HEK293 (cell line): ENCODE measurements around the gene ISOC2.

Experiments used
- MYNN ChIP-seq: fragments of 450-650 bp; formaldehyde crosslinking; IDR thresholded peaks from 2 replicates; pipeline ENCODE4 v1.5.1; 2016; ENCODE audit warnings: missing biosample characterization, missing genetic modification characterization, borderline replicate concordance
- OSR2 ChIP-seq: fragments of 450-650 bp; formaldehyde crosslinking; IDR thresholded peaks from 2 replicates; pipeline ENCODE4 v1.5.1; 2016; ENCODE audit warnings: missing biosample characterization, missing genetic modification characterization
- REPIN1 ChIP-seq: fragments of 450-650 bp; formaldehyde crosslinking; IDR thresholded peaks from 2 replicates; pipeline ENCODE4 v1.5.1; 2017; ENCODE audit warnings: missing biosample characterization, missing genetic modification characterization, low read depth
- SP3 ChIP-seq: fragments of 450-650 bp; formaldehyde crosslinking; IDR thresholded peaks from 2 replicates; pipeline ENCODE4 v1.5.1; 2016; ENCODE audit warnings: missing biosample characterization, missing genetic modification characterization
- SP7 ChIP-seq: fragments of 450-650 bp; formaldehyde crosslinking; IDR thresholded peaks from 2 replicates; pipeline ENCODE4 v1.5.1; 2016; ENCODE audit warnings: missing biosample characterization, missing genetic modification characterization
- TCF7L2 ChIP-seq: IDR thresholded peaks from 2 replicates; pipeline ENCODE4 v1.6.1; 2011; ENCODE audit warnings: low read depth, mild to moderate bottlenecking, inconsistent platforms, low read length, moderate library complexity, borderline replicate concordance
- ZEB2 ChIP-seq: fragments of 450-650 bp; formaldehyde crosslinking; IDR thresholded peaks from 2 replicates; pipeline ENCODE4 v1.5.1; 2016; ENCODE audit warnings: missing biosample characterization, missing genetic modification characterization
- ZFHX2 ChIP-seq: fragments of 450-650 bp; formaldehyde crosslinking; conservative IDR thresholded peaks from 2 replicates; pipeline ENCODE4 v1.5.1; 2016; ENCODE audit warnings: missing biosample characterization, missing genetic modification characterization
- ZNF10 ChIP-seq: fragments of 450-650 bp; formaldehyde crosslinking; IDR thresholded peaks from 2 replicates; pipeline ENCODE4 v1.5.1; 2017; ENCODE audit warnings: missing biosample characterization, missing genetic modification characterization
- ZNF112 ChIP-seq: fragments of 450-650 bp; formaldehyde crosslinking; IDR thresholded peaks from 2 replicates; pipeline ENCODE4 v1.5.0; 2017; ENCODE audit warnings: missing biosample characterization, missing genetic modification characterization
- ZNF138 ChIP-seq: fragments of 450-650 bp; formaldehyde crosslinking; IDR thresholded peaks from 2 replicates; pipeline ENCODE4 v1.5.1; 2016; ENCODE audit warnings: missing biosample characterization, missing genetic modification characterization, borderline replicate concordance
- ZNF169 ChIP-seq: fragments of 450-650 bp; formaldehyde crosslinking; IDR thresholded peaks from 2 replicates; pipeline ENCODE4 v1.5.1; 2016; ENCODE audit warnings: missing biosample characterization, missing genetic modification characterization
- ZNF2 ChIP-seq: fragments of 450-650 bp; formaldehyde crosslinking; IDR thresholded peaks from 2 replicates; pipeline ENCODE4 v1.5.1; 2016; ENCODE audit warnings: missing biosample characterization, missing genetic modification characterization
- ZNF221 ChIP-seq: fragments of 450-650 bp; formaldehyde crosslinking; IDR thresholded peaks from 2 replicates; pipeline ENCODE4 v1.5.1; 2017; ENCODE audit warnings: missing biosample characterization, missing genetic modification characterization, borderline replicate concordance
- ZNF239 ChIP-seq: fragments of 450-650 bp; formaldehyde crosslinking; IDR thresholded peaks from 2 replicates; pipeline ENCODE4 v1.5.1; 2016; ENCODE audit warnings: missing biosample characterization, missing genetic modification characterization
- ZNF24 ChIP-seq: fragments of 450-650 bp; formaldehyde crosslinking; IDR thresholded peaks from 2 replicates; pipeline ENCODE4 v1.5.1; 2016; ENCODE audit warnings: missing biosample characterization, missing genetic modification characterization
- ZNF423 ChIP-seq: fragments of 450-650 bp; formaldehyde crosslinking; IDR thresholded peaks from 2 replicates; pipeline ENCODE4 v1.5.1; 2016; ENCODE audit warnings: missing biosample characterization, missing genetic modification characterization
- ZNF501 ChIP-seq: fragments of 450-650 bp; formaldehyde crosslinking; IDR thresholded peaks from 2 replicates; pipeline ENCODE4 v1.5.1; 2016; ENCODE audit warnings: missing biosample characterization, missing genetic modification characterization
- ZNF610 ChIP-seq: fragments of 450-650 bp; formaldehyde crosslinking; IDR thresholded peaks from 2 replicates; pipeline ENCODE4 v1.5.1; 2016; ENCODE audit warnings: missing biosample characterization, missing genetic modification characterization, borderline replicate concordance
- ZNF621 ChIP-seq: fragments of 450-650 bp; formaldehyde crosslinking; IDR thresholded peaks from 2 replicates; pipeline ENCODE4 v1.5.1; 2017; ENCODE audit warnings: missing biosample characterization, missing genetic modification characterization
- ZNF664 ChIP-seq: fragments of 450-650 bp; formaldehyde crosslinking; IDR thresholded peaks from 2 replicates; pipeline ENCODE4 v1.5.1; 2016; ENCODE audit warnings: missing biosample characterization, missing genetic modification characterization
- ZNF843 ChIP-seq: fragments of 450-650 bp; formaldehyde crosslinking; IDR thresholded peaks from 2 replicates; pipeline ENCODE4 v1.5.1; 2016; ENCODE audit warnings: missing biosample characterization, missing genetic modification characterization
- ZSCAN30 ChIP-seq: fragments of 450-650 bp; IDR thresholded peaks from 2 replicates; pipeline ENCODE4 v1.5.1; 2018; ENCODE audit warnings: missing biosample characterization, mild to moderate bottlenecking, missing genetic modification characterization, moderate library complexity
- TF ChIP-seq, protein P1 (sequence below): fragments of 450-650 bp; formaldehyde crosslinking; conservative IDR thresholded peaks from 2 replicates; pipeline ENCODE4 v1.5.1; 2016; ENCODE audit warnings: low read depth, missing biosample characterization, missing genetic modification characterization
- TF ChIP-seq, protein P2 (sequence below): fragments of 450-650 bp; formaldehyde crosslinking; IDR thresholded peaks from 2 replicates; pipeline ENCODE4 v1.5.1; 2016; ENCODE audit warnings: missing biosample characterization, missing genetic modification characterization
- TF ChIP-seq, protein P3 (sequence below): fragments of 450-650 bp; formaldehyde crosslinking; IDR thresholded peaks from 2 replicates; pipeline ENCODE4 v1.5.1; 2016; ENCODE audit warnings: missing biosample characterization, missing genetic modification characterization
- TF ChIP-seq, protein P4 (sequence below): sonication (generic); formaldehyde crosslinking; IDR thresholded peaks from 2 replicates; pipeline ENCODE4 v1.8.1; 2022; ENCODE audit warnings: mild to moderate bottlenecking, moderate library complexity, missing genetic modification reagents

The ISOC2 gene

DNA sequence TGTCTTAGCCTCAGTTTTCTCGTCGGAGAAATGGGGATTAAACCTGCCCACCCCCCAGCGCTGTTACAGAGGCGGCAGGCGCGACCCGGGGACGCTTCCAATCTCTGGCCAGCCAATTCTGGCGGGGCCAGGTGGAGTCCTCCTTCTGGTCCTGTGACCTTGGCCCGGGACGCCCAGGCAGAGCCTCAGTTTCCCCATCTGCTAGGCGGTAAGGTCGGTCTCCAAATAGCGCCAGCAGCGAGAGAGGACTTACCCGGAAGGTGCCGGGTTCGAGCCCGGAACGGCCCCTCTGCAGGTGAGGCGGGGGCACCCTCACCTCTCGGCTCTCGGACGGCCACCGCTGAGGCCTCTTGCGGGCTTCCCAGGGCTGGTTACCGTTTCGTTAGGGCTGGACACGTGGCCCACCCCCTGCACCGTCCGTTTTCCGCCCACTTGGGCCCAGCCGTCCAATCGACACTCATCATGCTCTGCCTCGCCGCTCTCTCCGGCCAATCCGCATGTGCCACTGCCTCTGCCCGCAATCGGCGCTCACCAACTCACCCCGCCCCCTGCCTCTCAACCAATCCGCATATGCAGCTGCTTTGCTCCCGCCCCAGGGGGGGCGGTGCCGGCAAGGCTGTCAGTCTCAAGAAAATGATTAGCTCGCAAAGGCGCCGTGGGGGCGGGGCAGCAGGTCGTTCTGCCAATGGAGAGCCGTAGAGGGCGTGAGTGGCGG is at the start of gene ISOC2 (continued):
- TF ChIP-seq, protein P1, sequence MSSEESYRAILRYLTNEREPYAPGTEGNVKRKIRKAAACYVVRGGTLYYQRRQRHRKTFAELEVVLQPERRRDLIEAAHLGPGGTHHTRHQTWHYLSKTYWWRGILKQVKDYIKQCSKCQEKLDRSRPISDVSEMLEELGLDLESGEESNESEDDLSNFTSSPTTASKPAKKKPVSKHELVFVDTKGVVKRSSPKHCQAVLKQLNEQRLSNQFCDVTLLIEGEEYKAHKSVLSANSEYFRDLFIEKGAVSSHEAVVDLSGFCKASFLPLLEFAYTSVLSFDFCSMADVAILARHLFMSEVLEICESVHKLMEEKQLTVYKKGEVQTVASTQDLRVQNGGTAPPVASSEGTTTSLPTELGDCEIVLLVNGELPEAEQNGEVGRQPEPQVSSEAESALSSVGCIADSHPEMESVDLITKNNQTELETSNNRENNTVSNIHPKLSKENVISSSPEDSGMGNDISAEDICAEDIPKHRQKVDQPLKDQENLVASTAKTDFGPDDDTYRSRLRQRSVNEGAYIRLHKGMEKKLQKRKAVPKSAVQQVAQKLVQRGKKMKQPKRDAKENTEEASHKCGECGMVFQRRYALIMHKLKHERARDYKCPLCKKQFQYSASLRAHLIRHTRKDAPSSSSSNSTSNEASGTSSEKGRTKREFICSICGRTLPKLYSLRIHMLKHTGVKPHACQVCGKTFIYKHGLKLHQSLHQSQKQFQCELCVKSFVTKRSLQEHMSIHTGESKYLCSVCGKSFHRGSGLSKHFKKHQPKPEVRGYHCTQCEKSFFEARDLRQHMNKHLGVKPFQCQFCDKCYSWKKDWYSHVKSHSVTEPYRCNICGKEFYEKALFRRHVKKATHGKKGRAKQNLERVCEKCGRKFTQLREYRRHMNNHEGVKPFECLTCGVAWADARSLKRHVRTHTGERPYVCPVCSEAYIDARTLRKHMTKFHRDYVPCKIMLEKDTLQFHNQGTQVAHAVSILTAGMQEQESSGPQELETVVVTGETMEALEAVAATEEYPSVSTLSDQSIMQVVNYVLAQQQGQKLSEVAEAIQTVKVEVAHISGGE (tag by site-specific recombination) = peak; percentile 22
- TF ChIP-seq REPIN1 (tag by site-specific recombination) (peak; percentile 41; the same call in 1 of the 2 replicates), ZSCAN30 (tag by site-specific recombination) (peak; percentile 71), TCF7L2 (no peak), ZNF501 (tag by site-specific recombination) (peak; percentile 53; the same call in 1 of the 2 replicates), ZNF664 (tag by site-specific recombination) (peak; percentile 27; the same call in 1 of the 2 replicates), ZNF24 (tag by site-specific recombination) (peak; percentile 69; the same call in 1 of the 2 replicates), ZNF138 (tag by site-specific recombination) (no peak), SP3 (tag by site-specific recombination) (peak; percentile 99), ZEB2 (peak; percentile 94), ZNF112 (no peak), ZNF169 (tag by site-specific recombination) (no peak), ZNF843 (peak; percentile 62; the same call in 1 of the 2 replicates), ZNF2 (tag by site-specific recombination) (peak; percentile 66; the same call in 1 of the 2 replicates), ZNF221 (tag by site-specific recombination) (no peak), ZNF423 (tag by site-specific recombination) (peak; percentile 50; the same call in 1 of the 2 replicates), ZFHX2 (tag by site-specific recombination) (peak; percentile 87), MYNN (tag by site-specific recombination) (no peak), ZNF239 (tag by site-specific recombination) (peak; percentile 33; the same call in 1 of the 2 replicates), OSR2 (no peak), ZNF621 (tag by site-specific recombination) (peak; percentile 89), ZNF610 (tag by site-specific recombination) (0 out of 2 replicates have a peak, but pooled peaks have one; percentile 52), ZNF10 (tag by site-specific recombination) (peak; percentile 61; the same call in 1 of the 2 replicates), SP7 (peak; percentile 64; the same call in 1 of the 2 replicates)
- TF ChIP-seq, protein P2, sequence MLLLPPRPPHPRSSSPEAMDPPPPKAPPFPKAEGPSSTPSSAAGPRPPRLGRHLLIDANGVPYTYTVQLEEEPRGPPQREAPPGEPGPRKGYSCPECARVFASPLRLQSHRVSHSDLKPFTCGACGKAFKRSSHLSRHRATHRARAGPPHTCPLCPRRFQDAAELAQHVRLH (tag by site-specific recombination) = peak; percentile 42; the same call in 1 of the 2 replicates
- TF ChIP-seq, protein P3, sequence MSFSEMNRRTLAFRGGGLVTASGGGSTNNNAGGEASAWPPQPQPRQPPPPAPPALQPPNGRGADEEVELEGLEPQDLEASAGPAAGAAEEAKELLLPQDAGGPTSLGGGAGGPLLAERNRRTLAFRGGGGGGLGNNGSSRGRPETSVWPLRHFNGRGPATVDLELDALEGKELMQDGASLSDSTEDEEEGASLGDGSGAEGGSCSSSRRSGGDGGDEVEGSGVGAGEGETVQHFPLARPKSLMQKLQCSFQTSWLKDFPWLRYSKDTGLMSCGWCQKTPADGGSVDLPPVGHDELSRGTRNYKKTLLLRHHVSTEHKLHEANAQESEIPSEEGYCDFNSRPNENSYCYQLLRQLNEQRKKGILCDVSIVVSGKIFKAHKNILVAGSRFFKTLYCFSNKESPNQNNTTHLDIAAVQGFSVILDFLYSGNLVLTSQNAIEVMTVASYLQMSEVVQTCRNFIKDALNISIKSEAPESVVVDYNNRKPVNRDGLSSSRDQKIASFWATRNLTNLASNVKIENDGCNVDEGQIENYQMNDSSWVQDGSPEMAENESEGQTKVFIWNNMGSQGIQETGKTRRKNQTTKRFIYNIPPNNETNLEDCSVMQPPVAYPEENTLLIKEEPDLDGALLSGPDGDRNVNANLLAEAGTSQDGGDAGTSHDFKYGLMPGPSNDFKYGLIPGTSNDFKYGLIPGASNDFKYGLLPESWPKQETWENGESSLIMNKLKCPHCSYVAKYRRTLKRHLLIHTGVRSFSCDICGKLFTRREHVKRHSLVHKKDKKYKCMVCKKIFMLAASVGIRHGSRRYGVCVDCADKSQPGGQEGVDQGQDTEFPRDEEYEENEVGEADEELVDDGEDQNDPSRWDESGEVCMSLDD (tag by site-specific recombination) = peak; percentile 12; the same call in 1 of the 2 replicates
- TF ChIP-seq, protein P4, sequence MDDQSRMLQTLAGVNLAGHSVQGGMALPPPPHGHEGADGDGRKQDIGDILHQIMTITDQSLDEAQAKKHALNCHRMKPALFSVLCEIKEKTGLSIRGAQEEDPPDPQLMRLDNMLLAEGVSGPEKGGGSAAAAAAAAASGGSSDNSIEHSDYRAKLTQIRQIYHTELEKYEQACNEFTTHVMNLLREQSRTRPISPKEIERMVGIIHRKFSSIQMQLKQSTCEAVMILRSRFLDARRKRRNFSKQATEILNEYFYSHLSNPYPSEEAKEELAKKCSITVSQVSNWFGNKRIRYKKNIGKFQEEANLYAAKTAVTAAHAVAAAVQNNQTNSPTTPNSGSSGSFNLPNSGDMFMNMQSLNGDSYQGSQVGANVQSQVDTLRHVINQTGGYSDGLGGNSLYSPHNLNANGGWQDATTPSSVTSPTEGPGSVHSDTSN (CRISPR knock-in tag) = peak; percentile 99
